K562 (cell line): ENCODE data around the gene TMCC2. TPM values are rescaled to one million over a fixed set of nuclear protein-coding genes. Genes with fewer than 3 reads are reported as not detected.

Experiments
- ATF2 ChIP-seq: sonication (generic); formaldehyde crosslinking; IDR thresholded peaks from 2 replicates; pipeline ENCODE4 v1.8.1; 2022; ENCODE audit warnings: missing genetic modification reagents
- CBX3 ChIP-seq, 2 experiments: IDR thresholded peaks; 1 replicate in 1 of 2; 2 replicates in 1 of 2; pipeline ENCODE4 v1.6.1; 2012; ENCODE audit warnings: inconsistent platforms in 2 of 2, low read length in 2 of 2, borderline replicate concordance in 1 of 2, control low read depth in 1 of 2
- FOXK2 ChIP-seq, 2 experiments: fragments of 450-650 bp; IDR thresholded peaks in 1 of 2; conservative IDR thresholded peaks in 1 of 2; 2 replicates each; pipeline ENCODE4 v1.6.1; 2016; ENCODE audit warnings: low read depth in 2 of 2, mild to moderate bottlenecking in 1 of 2
- HEY1 ChIP-seq: fragments of 250-450 bp; sonication (Bioruptor Pico); IDR thresholded peaks from 2 replicates; pipeline ENCODE4 v1.5.0; 2020; ENCODE audit warnings: mild to moderate bottlenecking, moderate library complexity, borderline replicate concordance
- HNRNPH1 ChIP-seq: fragments of 200-400 bp; formaldehyde crosslinking; optimal IDR thresholded peaks from 2 replicates; pipeline ENCODE3; 2017; ENCODE audit warnings: low read depth, mild to moderate bottlenecking, low read length, moderate library complexity
- MECOM ChIP-seq: fragments of 250-450 bp; sonication (Bioruptor Pico); IDR thresholded peaks from 2 replicates; pipeline ENCODE4 v1.8.0; 2022; ENCODE audit warnings: inconsistent platforms
- MXI1 ChIP-seq: IDR thresholded peaks from 2 replicates; pipeline ENCODE4 v1.6.1; 2011; ENCODE audit warnings: low read depth, mild to moderate bottlenecking, improper control_type of control experiment, low read length
- PHB2 ChIP-seq: fragments of 450-650 bp; IDR thresholded peaks from 2 replicates; pipeline ENCODE4 v1.6.1; 2017; ENCODE audit warnings: low read depth
- POLR2A ChIP-seq: fragments of 450-650 bp; conservative IDR thresholded peaks from 2 replicates; pipeline ENCODE4 v1.6.1; 2016
- PYGO2 ChIP-seq: fragments of 450-650 bp; IDR thresholded peaks from 2 replicates; pipeline ENCODE4 v1.6.1; 2016; ENCODE audit warnings: mild to moderate bottlenecking, missing genetic modification characterization, moderate library complexity, missing compliant biosample characterization
- RB1 ChIP-seq: fragments of 450-650 bp; IDR thresholded peaks from 2 replicates; pipeline ENCODE4 v1.6.1; 2017; ENCODE audit warnings: low read depth, mild to moderate bottlenecking
- SMAD4 ChIP-seq: fragments of 250-450 bp; sonication (Bioruptor Pico); conservative IDR thresholded peaks from 2 replicates; pipeline ENCODE4 v1.8.0; 2021; ENCODE audit warnings: inconsistent platforms, mild to moderate bottlenecking, moderate library complexity
- SREBF1 ChIP-seq: fragments of 150-350 bp; IDR thresholded peaks from 2 replicates; pipeline ENCODE4 v1.6.1; 2014; ENCODE audit warnings: antibody characterized with exemption, low read depth, low read length, borderline replicate concordance
- TEAD2 ChIP-seq: fragments of 450-650 bp; IDR thresholded peaks from 2 replicates; pipeline ENCODE4 v1.6.1; 2016; ENCODE audit warnings: missing genetic modification characterization, control low read depth, missing compliant biosample characterization
- U2AF2 ChIP-seq: fragments of 200-400 bp; formaldehyde crosslinking; optimal IDR thresholded peaks from 2 replicates; pipeline ENCODE3; 2017; ENCODE audit warnings: low read depth, mild to moderate bottlenecking, low read length
- USF2 ChIP-seq: sonication (generic); formaldehyde crosslinking; IDR thresholded peaks from 2 replicates; pipeline ENCODE4 v1.5.0; 2020; ENCODE audit warnings: missing genetic modification reagents
- ZNF274 ChIP-seq: IDR thresholded peaks from 2 replicates; pipeline ENCODE4 v1.6.1; 2011; ENCODE audit warnings: low read depth, mild to moderate bottlenecking, low read length, moderate library complexity, borderline replicate concordance
- ZNF444 ChIP-seq: fragments of 250-450 bp; sonication (Bioruptor Pico); IDR thresholded peaks from 2 replicates; pipeline ENCODE4 v1.4.0; 2020; ENCODE audit warnings: mild to moderate bottlenecking, moderate library complexity
- polyA plus RNA-seq, 8 experiments: library from polyadenylated mRNA; depleted of rRNA in 4 of 8; stranded (reverse) in 5 of 8; unstranded in 3 of 8; fragments of >200 nt; fragmentation: Nextera tagmentation in 2 of 8; fragmentation: Illumina TruSeq in 1 of 8; extraction: Ambion mirVana in 2 of 8; extraction: Trizol in 1 of 8; gene quantifications; 2 replicates each; pipeline versions ENCODE4 v1.2.1 to v1.2.3, GENCODE V29; 2011 to 2014; ENCODE audit warnings: inconsistent platforms in 1 of 8, missing spikeins in 1 of 8
- total RNA-seq, 7 experiments: library from RNA; depleted of rRNA in 6 of 7; stranded (reverse); fragments of >200 nt in 6 of 7; fragmentation: Illumina TruSeq in 2 of 7; extraction: Trizol in 2 of 7; gene quantifications; 2 replicates each; pipeline versions ENCODE4 v1.2.1 to v1.2.3, GENCODE V29; 2011 to 2021; ENCODE audit warnings: low replicate concordance in 1 of 7
- TF ChIP-seq, protein P1 (sequence below): fragments of 250-450 bp; sonication (Bioruptor Pico); IDR thresholded peaks from 2 replicates; pipeline ENCODE4 v1.5.0; 2022; ENCODE audit warnings: mild to moderate bottlenecking

The TMCC2 gene
- total and polyA plus RNA-seq, 9 of the 15 experiments (the other 6 are each of a cell fraction or from before 2014, with no cell fraction given): 0.06 to 1.8 (median 0.98) TPM

DNA sequence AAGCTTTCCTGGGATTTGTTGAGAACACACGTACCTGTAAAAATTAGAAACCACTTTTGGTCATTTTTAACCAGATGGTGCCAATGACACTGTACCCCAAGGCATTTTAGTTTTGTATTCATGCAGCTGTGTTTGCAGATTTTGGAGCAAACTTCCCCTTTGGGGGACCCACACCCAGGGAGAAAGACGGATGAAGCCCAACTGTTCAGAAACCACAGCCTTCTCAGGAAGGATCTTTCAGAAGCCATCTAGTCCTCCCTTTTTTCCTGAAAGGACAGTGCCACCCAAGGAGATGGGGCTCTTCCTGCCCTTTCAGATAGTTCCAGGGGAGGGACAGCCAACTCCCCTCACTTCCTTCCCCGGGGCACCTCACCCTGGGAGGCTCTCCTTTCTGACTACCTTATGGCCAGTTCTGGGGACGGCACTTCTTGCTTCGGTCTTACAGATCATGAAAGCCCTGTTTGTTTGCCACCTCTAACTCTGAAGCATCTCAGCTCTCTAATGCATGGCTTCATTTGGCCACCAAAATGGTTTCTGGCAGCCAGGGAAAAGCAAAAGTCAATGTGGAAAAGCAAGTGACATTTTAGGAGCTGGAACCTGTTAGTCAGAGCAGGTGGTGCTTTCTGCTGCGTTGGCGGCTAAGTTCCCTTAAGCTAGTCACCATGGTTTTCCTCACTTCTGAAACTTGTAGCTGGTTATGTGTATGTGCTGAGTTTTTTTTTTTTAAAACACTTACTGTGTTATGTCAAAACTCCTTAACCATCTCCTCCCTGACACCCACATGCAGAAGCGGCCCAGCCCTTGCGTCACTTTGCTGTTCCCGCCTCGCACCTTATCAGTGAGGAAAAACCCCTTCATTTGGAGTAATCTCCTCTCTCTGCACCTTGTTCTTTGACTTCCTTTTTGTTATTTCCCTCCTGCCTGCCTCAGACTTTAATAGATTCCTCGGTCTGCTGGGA lies 10.1 kb downstream of the TMCC2 start (continued):
- TF ChIP-seq MXI1: no peak
- no peak for TF ChIP-seq POLR2A
- TF ChIP-seq CBX3 (IDR thresholded peaks at IDR 0.05; ENCODE audit: borderline replicate concordance in 1 of 2, low read length in 2 of 2): no peak
- TF ChIP-seq PHB2: no peak
- no peak for TF ChIP-seq ZNF444 (CRISPR knock-in tag)
- TF ChIP-seq HEY1 (CRISPR knock-in tag): no peak
- TF ChIP-seq, protein P1, sequence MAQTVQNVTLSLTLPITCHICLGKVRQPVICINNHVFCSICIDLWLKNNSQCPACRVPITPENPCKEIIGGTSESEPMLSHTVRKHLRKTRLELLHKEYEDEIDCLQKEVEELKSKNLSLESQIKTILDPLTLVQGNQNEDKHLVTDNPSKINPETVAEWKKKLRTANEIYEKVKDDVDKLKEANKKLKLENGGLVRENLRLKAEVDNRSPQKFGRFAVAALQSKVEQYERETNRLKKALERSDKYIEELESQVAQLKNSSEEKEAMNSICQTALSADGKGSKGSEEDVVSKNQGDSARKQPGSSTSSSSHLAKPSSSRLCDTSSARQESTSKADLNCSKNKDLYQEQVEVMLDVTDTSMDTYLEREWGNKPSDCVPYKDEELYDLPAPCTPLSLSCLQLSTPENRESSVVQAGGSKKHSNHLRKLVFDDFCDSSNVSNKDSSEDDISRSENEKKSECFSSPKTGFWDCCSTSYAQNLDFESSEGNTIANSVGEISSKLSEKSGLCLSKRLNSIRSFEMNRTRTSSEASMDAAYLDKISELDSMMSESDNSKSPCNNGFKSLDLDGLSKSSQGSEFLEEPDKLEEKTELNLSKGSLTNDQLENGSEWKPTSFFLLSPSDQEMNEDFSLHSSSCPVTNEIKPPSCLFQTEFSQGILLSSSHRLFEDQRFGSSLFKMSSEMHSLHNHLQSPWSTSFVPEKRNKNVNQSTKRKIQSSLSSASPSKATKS: no peak
- no peak for TF ChIP-seq SREBF1
- TF ChIP-seq ZNF274: no peak
- TF ChIP-seq RB1: peak; percentile 67; the same call in 1 of the 2 replicates
- no peak for TF ChIP-seq U2AF2
- TF ChIP-seq FOXK2 (conservative IDR thresholded peaks at IDR 0.05 in 1 of 2, IDR thresholded peaks at IDR 0.05 in 1 of 2; ENCODE audit: low read depth in 2 of 2): no peak
- no peak for TF ChIP-seq TEAD2 (tag)
- peak; percentile 51; the same call in 1 of the 2 replicates for TF ChIP-seq MECOM (CRISPR knock-in tag)
- TF ChIP-seq SMAD4 (CRISPR knock-in tag): peak; percentile 78; the same call in 1 of the 2 replicates
- TF ChIP-seq PYGO2 (tag): no peak
- TF ChIP-seq ATF2 (CRISPR knock-in tag): no peak
- TF ChIP-seq USF2 (CRISPR knock-in tag): no peak
- no peak for TF ChIP-seq HNRNPH1
